HG02938 (cell line): ENCODE results near the gene MUSTN1.

Source experiments
- ATAC-seq: cut with Tn5 transposase; IDR thresholded peaks from one replicate; pipeline ENCODE4 v1.9.1; 2021; ENCODE audit warnings: mild to moderate bottlenecking, moderate library complexity; ENCODE audit not compliant: unreplicated experiment

The MUSTN1 gene

GRCh38 chr3:52836471-52836845 is 1.6 kb upstream of the MUSTN1 start:
- no peak for ATAC-seq

- no peak for ATAC-seq
Measured at GRCh38 chr3:52835766-52836470, 1.1 kb upstream of the MUSTN1 start.

- ATAC-seq, result no peak
Measured at GRCh38 chr3:52833202-52833601, 1.6 kb downstream of the MUSTN1 start.

GRCh38 chr3:52831500-52832301 is 3.1 kb downstream of the MUSTN1 start:
- no peak for ATAC-seq

- no peak for ATAC-seq
Measured at GRCh38 chr3:52830535-52831258, 4.1 kb downstream of the MUSTN1 start, which contains the start of gene ITIH4. Gene ITIH4, minus strand, starts transcription at chr3:52830672. Its CDS starts 30 bp downstream, at chr3:52830642.

- no peak for ATAC-seq
Measured at GRCh38 chr3:52829906-52830463, 4.8 kb downstream of the MUSTN1 start.

- ATAC-seq, result no peak
Measured at GRCh38 chr3:52829482-52829881, 5.3 kb downstream of the MUSTN1 start.

- no peak for ATAC-seq
Measured at GRCh38 chr3:52827866-52828376, 6.9 kb downstream of the MUSTN1 start.

- no peak for ATAC-seq
Measured at GRCh38 chr3:52827441-52827840, 7.4 kb downstream of the MUSTN1 start.

- no peak for ATAC-seq
Measured at GRCh38 chr3:52824037-52824436, 10.8 kb downstream of the MUSTN1 start.

- ATAC-seq, result no peak
Measured at GRCh38 chr3:52822363-52822762, 12.5 kb downstream of the MUSTN1 start.

GRCh38 chr3:52820736-52821135 is 14.1 kb downstream of the MUSTN1 start:
- no peak for ATAC-seq

GRCh38 chr3:52819936-52820335 is 14.9 kb downstream of the MUSTN1 start:
- ATAC-seq, result no peak

- no peak for ATAC-seq
Measured at GRCh38 chr3:52817860-52818259, 17.0 kb downstream of the MUSTN1 start.

GRCh38 chr3:52817221-52817620 is 17.6 kb downstream of the MUSTN1 start:
- ATAC-seq, result no peak

- ATAC-seq, result no peak
Measured at GRCh38 chr3:52816654-52817053, 18.2 kb downstream of the MUSTN1 start.

GRCh38 chr3:52816199-52816598 is 18.6 kb downstream of the MUSTN1 start:
- no peak for ATAC-seq

GRCh38 chr3:52813810-52814209 is 21.0 kb downstream of the MUSTN1 start:
- no peak for ATAC-seq

- ATAC-seq, result no peak
Measured at GRCh38 chr3:52811452-52812011, 23.3 kb downstream of the MUSTN1 start.

GRCh38 chr3:52810923-52811322 is 23.9 kb downstream of the MUSTN1 start:
- no peak for ATAC-seq
